GM18858 (cell line): Measurements from ENCODE around the gene PPIE.

Experiments used
- ATAC-seq: cut with Tn5 transposase; IDR thresholded peaks from one replicate; pipeline ENCODE4 v1.9.1; 2021; ENCODE audit not compliant: unreplicated experiment

Gene PPIE

GRCh38 chr1:39738622-39739366, at the start of gene PPIE:
Gene PPIE, plus strand, starts transcription at chr1:39738882. Its CDS starts 19 bp downstream, at chr1:39738901.
- ATAC-seq = no peak

GRCh38 chr1:39689214-39689613, 49.5 kb upstream of the PPIE start:
- ATAC-seq = no peak

- ATAC-seq = no peak
Measured at GRCh38 chr1:39689635-39690034, 49.0 kb upstream of the PPIE start.

GRCh38 chr1:39690225-39690624, 48.5 kb upstream of the PPIE start:
- ATAC-seq = no peak

GRCh38 chr1:39690794-39691382, 47.8 kb upstream of the PPIE start:
- ATAC-seq = no peak

GRCh38 chr1:39691383-39692151, 47.1 kb upstream of the PPIE start, which contains the start of gene HPCAL4:
Gene HPCAL4, minus strand, starts transcription at chr1:39691433. Its CDS starts 6,830 bp downstream, at chr1:39684603.
- ATAC-seq = peak; percentile 80

- ATAC-seq = no peak
Measured at GRCh38 chr1:39692152-39693074, 46.3 kb upstream of the PPIE start.

- ATAC-seq = no peak
Measured at GRCh38 chr1:39694026-39694425, 44.7 kb upstream of the PPIE start.

- ATAC-seq = no peak
Measured at GRCh38 chr1:39695016-39695415, 43.7 kb upstream of the PPIE start.

GRCh38 chr1:39696448-39696847, 42.2 kb upstream of the PPIE start:
- ATAC-seq = no peak

- ATAC-seq = no peak
Measured at GRCh38 chr1:39698568-39698967, 40.1 kb upstream of the PPIE start.

GRCh38 chr1:39699419-39699818, 39.3 kb upstream of the PPIE start:
- ATAC-seq = no peak

- no peak for ATAC-seq
Measured at GRCh38 chr1:39700348-39700747, 38.3 kb upstream of the PPIE start.

- no peak for ATAC-seq
Measured at GRCh38 chr1:39701049-39701439, 37.6 kb upstream of the PPIE start.

GRCh38 chr1:39704757-39705156, 33.9 kb upstream of the PPIE start:
- no peak for ATAC-seq

GRCh38 chr1:39707506-39707905, 31.2 kb upstream of the PPIE start:
- ATAC-seq = no peak

- no peak for ATAC-seq
Measured at GRCh38 chr1:39711104-39711965, 27.3 kb upstream of the PPIE start.

GRCh38 chr1:39711966-39712340, 26.7 kb upstream of the PPIE start:
- no peak for ATAC-seq

GRCh38 chr1:39713557-39713956, 25.1 kb upstream of the PPIE start:
- no peak for ATAC-seq

GRCh38 chr1:39717809-39718208, 20.9 kb upstream of the PPIE start:
- ATAC-seq = no peak
